Fibroblast of villous mesenchyme (primary cell): Measurements from ENCODE around the gene CCDC60. TPM values are rescaled to one million over a fixed set of nuclear protein-coding genes. Genes with fewer than 3 reads are reported as not detected.

Experiments
- DNase-seq: peaks from one replicate; pipeline ENCODE4 v3.0.0-alpha.2; 2010; ENCODE audit warnings: low read depth
- H3K4me3 ChIP-seq: 2 replicates; pipeline ENCODE4 v1.5.1; 2011; ENCODE audit warnings: low read depth, mild to moderate bottlenecking, low read length
- total RNA-seq: library from RNA; depleted of rRNA; stranded (reverse); fragments of >200 nt; gene quantifications from 2 replicates; pipeline ENCODE4 v1.2.3, GENCODE V29; 2012
- TF ChIP-seq, protein P1 (sequence below): IDR thresholded peaks from 2 replicates; pipeline ENCODE4 v1.5.1; 2012; ENCODE audit warnings: low read depth, mild to moderate bottlenecking, low read length; ENCODE audit not compliant: insufficient read depth

Gene CCDC60
- total RNA-seq, 1 donor: not detected

DNA sequence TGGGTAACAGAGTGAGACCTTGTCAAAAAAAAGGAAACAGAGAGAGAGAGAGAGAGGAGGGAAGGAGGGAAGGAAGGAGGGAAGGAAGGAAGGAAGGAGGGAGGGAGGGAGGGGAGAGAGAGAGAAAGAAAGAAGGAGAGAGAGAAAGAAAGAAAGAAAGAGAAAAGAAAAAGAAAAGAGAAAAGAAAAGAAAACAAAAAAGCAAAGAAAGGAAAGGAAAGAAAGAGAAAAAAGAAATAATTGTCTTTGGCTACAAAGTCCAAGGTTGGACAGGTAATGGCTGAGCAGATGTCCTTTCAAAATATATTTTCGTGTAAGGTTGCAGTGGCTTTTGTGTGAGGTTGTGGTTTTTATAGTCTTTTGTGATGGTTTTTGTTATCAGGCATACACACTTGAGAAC, 21.6 kb upstream of the CCDC60 start:
- TF ChIP-seq, protein P1, sequence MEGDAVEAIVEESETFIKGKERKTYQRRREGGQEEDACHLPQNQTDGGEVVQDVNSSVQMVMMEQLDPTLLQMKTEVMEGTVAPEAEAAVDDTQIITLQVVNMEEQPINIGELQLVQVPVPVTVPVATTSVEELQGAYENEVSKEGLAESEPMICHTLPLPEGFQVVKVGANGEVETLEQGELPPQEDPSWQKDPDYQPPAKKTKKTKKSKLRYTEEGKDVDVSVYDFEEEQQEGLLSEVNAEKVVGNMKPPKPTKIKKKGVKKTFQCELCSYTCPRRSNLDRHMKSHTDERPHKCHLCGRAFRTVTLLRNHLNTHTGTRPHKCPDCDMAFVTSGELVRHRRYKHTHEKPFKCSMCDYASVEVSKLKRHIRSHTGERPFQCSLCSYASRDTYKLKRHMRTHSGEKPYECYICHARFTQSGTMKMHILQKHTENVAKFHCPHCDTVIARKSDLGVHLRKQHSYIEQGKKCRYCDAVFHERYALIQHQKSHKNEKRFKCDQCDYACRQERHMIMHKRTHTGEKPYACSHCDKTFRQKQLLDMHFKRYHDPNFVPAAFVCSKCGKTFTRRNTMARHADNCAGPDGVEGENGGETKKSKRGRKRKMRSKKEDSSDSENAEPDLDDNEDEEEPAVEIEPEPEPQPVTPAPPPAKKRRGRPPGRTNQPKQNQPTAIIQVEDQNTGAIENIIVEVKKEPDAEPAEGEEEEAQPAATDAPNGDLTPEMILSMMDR: no peak
- DNase-seq: no peak
- no peak overlapping the region for H3K4me3 ChIP-seq

DNA sequence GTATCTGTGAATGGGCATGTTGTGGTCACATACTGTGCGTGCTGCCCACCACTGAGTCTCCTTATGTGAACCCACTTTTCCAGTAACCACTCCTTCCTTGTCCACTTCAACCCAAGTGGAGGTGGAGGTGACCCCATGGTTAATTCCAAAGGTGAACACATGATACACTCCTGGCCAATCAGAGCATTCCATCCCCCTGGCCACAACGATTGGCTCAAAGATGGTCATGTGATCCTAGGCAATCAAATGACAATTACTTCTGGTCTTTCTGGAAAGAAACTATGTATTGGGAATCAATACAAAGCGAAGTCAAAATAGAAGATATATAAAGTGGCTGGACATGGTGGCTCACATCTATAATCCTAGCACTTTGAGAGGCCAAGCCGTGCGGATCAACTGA, 20.2 kb upstream of the CCDC60 start:
- H3K4me3 ChIP-seq: no peak overlapping the region
- DNase-seq: no peak
- TF ChIP-seq, protein P1: no peak

DNA sequence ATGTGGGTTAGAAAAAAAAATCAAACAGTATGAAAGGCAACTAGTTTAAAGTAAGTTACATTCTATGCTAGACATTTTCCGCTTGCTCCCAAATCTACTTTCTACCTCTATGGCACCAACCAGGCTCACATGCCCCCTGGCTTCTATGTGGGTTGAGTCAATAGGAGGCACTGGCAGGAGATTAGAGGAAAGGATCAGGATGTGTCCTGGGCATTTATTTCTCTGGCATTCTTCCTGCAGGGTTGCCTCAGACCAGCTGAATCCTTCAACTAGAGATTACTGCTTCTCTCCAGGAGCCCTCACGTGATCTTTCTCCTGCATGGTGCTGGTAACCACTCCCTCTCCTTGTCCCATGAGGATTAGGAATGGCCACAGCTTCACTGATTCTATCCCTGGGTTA, 14.9 kb upstream of the CCDC60 start:
- DNase-seq: no peak
- TF ChIP-seq, protein P1: no peak
- H3K4me3 ChIP-seq: no peak overlapping the region

DNA sequence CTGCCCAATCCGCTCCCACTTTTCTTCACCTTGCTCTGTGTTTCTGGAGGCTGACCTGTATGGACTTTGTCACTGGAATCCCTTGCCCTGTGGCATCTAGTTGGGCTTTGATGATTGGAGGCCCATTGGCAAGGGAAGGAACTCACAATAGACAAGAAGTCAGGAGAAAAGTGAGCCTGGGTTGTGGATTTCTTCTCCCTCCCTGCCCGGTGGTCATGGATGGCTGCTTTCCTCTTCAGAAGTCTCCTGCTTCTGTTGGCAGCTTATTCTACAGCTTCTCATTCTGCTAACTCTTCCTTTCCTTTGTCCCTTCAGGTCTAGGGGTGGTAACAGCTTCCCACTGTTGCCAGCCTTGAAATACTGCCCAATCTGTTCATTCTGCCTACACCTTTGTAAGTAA, 13.9 kb upstream of the CCDC60 start:
- TF ChIP-seq, protein P1: no peak
- DNase-seq: no peak
- H3K4me3 ChIP-seq: no peak overlapping the region

DNA sequence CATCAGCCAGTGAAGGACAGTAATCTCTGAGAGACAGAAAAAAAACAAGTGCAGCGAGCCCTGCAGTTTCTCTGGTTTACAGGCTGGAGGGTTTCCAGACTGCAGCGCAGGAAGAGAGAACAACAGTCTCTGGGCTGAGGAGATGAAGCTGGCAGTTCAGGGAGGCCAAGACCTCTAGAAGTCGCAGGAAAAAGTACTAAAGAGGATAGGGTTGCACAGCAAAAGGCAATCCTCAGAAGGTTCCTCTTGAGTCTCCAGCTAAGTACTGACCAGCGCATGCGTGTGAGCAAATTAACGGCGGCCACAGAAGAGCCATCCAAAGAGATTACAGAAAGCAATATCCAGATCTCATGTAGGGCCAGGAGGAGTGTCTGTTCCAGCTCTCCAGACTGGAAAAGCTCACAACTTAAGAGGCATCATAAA, 12.2 kb upstream of the CCDC60 start:
- no peak overlapping the region for H3K4me3 ChIP-seq
- no peak for DNase-seq
- TF ChIP-seq, protein P1: no peak

DNA sequence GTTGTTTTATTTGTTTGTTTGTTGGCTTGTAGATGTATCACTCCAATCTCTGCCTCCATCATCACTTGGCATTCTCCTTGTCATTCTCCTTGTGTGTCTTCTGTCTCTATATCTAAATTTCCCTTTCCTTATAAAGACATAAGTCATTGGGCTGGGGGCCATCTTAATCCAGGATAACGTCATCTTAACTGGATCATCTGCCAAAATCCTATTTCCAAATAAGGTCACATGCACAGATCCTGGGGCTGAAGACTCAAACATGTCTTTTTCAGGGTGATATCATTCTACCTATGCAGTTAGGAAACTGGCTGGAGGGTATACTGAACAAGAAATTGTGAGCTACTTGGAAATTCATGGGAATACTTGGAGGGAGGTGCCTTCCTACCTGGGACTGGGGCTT, 8.7 kb upstream of the CCDC60 start:
- no peak for DNase-seq

DNA sequence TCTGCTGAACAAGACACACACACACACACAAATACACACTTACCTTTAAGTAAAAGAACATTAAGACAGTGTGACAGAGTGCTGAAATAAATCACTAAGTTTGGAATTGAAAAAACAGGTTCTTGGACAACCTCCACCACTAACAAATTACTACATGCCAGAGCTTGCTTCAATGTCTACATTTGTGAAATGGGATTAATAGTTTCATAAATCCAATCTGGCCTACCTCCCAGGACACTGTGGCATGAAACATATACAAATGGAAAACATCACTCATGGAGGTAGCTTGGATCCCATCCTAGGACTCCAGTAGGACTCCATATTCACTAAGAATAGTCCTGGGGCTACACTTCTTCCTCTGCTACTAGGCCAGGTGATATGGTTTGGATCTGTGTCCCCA, 8.2 kb upstream of the CCDC60 start:
- TF ChIP-seq, protein P1: no peak
- no peak overlapping the region for H3K4me3 ChIP-seq
- DNase-seq: no peak

More for the DNA sequence above, 8.7 kb upstream of the CCDC60 start:
- TF ChIP-seq, protein P1: no peak
- H3K4me3 ChIP-seq: no peak overlapping the region
